HUES64 (cell line): Measurements from ENCODE around the gene CT47C1. TPM values are rescaled to one million over a fixed set of nuclear protein-coding genes. Genes with fewer than 3 reads are reported as not detected.
"Not testable (repeated sequence)": the region's sequence is repeated elsewhere in the genome, so short reads cannot be mapped to it uniquely, and the experiment has no call there.

Source experiments
- H3K27ac ChIP-seq: 2 replicates; pipeline ENCODE4 v1.7.0; 2013; ENCODE audit warnings: low read depth, low read length, inconsistent platforms
- H3K27me3 ChIP-seq: 2 replicates; pipeline ENCODE4 v1.6.1; 2013; ENCODE audit warnings: mild to moderate bottlenecking, low read length; ENCODE audit not compliant: insufficient read depth
- H3K36me3 ChIP-seq: 2 replicates; pipeline ENCODE4 v1.6.1; 2013; ENCODE audit warnings: mild to moderate bottlenecking, low read length; ENCODE audit not compliant: insufficient read depth
- H3K4me1 ChIP-seq: 2 replicates; pipeline ENCODE4 v1.6.1; 2013; ENCODE audit warnings: mild to moderate bottlenecking, low read length, moderate library complexity; ENCODE audit not compliant: insufficient read depth
- H3K4me3 ChIP-seq: 2 replicates; pipeline ENCODE4 v1.5.1; 2013; ENCODE audit warnings: mild to moderate bottlenecking, low read length, moderate library complexity
- H3K9ac ChIP-seq: 2 replicates; pipeline ENCODE4 v1.6.1; 2013; ENCODE audit warnings: mild to moderate bottlenecking, low read depth, low read length
- H3K9me3 ChIP-seq: 2 replicates; pipeline ENCODE4 v1.6.1; 2013; ENCODE audit warnings: low read depth, low read length; ENCODE audit not compliant: insufficient read depth
- WGBS: fragments of 150-250, 120-280 bp; methylation state at CpG from one replicate; pipeline ENCODE4 v1.1.7; 2013; ENCODE audit warnings: missing lambda C conversion rate; 5-methylcytosine and 5-hydroxymethylcytosine counted together
- polyA plus RNA-seq, 2 experiments: library from polyadenylated mRNA; stranded (reverse); fragments of 50-300 nt; gene quantifications; one replicate each; pipeline ENCODE4 v1.2.3, GENCODE V29; 2013

Gene CT47C1
- not detected for polyA plus RNA-seq (2013, experiment 1 of 2)
- not detected for polyA plus RNA-seq (2013, experiment 2 of 2)

GRCh38 chrX:119072744-119073143, at the start of gene CT47C1:
Gene CT47C1, plus strand, starts transcription at chrX:119072993. Its CDS starts 233 bp downstream, at chrX:119073226.
- no peak within 1 kb of the TSS for H3K9ac ChIP-seq
- H3K4me1 ChIP-seq, result no peaks in the 10 kb centered on the region
- no peak within 1 kb of the TSS for H3K27ac ChIP-seq
- no peaks in the 10 kb centered on the region for H3K36me3 ChIP-seq
- no peak within 1 kb of the TSS for H3K4me3 ChIP-seq
- 95% methylated on average over 6 of the region's 6 CpGs for WGBS
- H3K27me3 ChIP-seq, result no peaks in the 10 kb centered on the region; the same call in 1 of the 2 replicates
- H3K9me3 ChIP-seq, result no peaks in the 10 kb centered on the region

GRCh38 chrX:119025900-119026299, 46.9 kb upstream of the CT47C1 start:
- Histone ChIP-seq H3K9ac (no peak overlapping the region), H3K4me1 (no peaks in the 10 kb centered on the region), H3K27ac (no peak overlapping the region), H3K9me3 (no peaks in the 10 kb centered on the region), H3K27me3 (no peaks in the 10 kb centered on the region), H3K36me3 (no peaks in the 10 kb centered on the region), H3K4me3 (no peak overlapping the region)
- WGBS, result 94% methylated on average over 3 of the region's 5 CpGs

- H3K27ac ChIP-seq, H3K9ac ChIP-seq, H3K27me3 ChIP-seq, H3K9me3 ChIP-seq, H3K36me3 ChIP-seq, H3K4me3 ChIP-seq, H3K4me1 ChIP-seq: not testable (repeated sequence)
- 86% methylated on average over 2 of the region's 2 CpGs for WGBS
These were observed 46.4 kb upstream of the CT47C1 start for GRCh38 chrX:119026344-119026743.

GRCh38 chrX:119027960-119028732, 44.6 kb upstream of the CT47C1 start:
- not testable (repeated sequence) for H3K9me3 ChIP-seq, H3K4me1 ChIP-seq

GRCh38 chrX:119028733-119029330, 44.0 kb upstream of the CT47C1 start:
- no CpG with 5 or more reads among the region's 1 CpG for WGBS
- Histone ChIP-seq H3K27me3 (no peaks in the 10 kb centered on the region), H3K9me3 (no peaks in the 10 kb centered on the region), H3K9ac (no peak overlapping the region), H3K36me3 (no peaks in the 10 kb centered on the region), H3K27ac (no peak overlapping the region), H3K4me1 (no peaks in the 10 kb centered on the region), H3K4me3 (no peak overlapping the region)

More at GRCh38 chrX:119027960-119028732, 44.6 kb upstream of the CT47C1 start:
- H3K27me3 ChIP-seq, H3K4me3 ChIP-seq, H3K27ac ChIP-seq, H3K36me3 ChIP-seq, H3K9ac ChIP-seq: not testable (repeated sequence)
- 94% methylated on average over 27 of the region's 28 CpGs for WGBS

GRCh38 chrX:119029656-119030055, 43.1 kb upstream of the CT47C1 start:
- H3K4me1 ChIP-seq, H3K4me3 ChIP-seq, H3K9me3 ChIP-seq, H3K9ac ChIP-seq, H3K27ac ChIP-seq, H3K36me3 ChIP-seq, H3K27me3 ChIP-seq: not testable (repeated sequence)
- 95% methylated on average over 10 of the region's 10 CpGs for whole genome bisulfite sequencing

GRCh38 chrX:119030990-119031389, 41.8 kb upstream of the CT47C1 start:
- H3K27me3 ChIP-seq, result no peaks in the 10 kb centered on the region
- H3K4me1 ChIP-seq, result no peaks in the 10 kb centered on the region
- no peak overlapping the region for H3K27ac ChIP-seq
- H3K9me3 ChIP-seq, result 0 out of 2 replicates have a peak, but pooled peaks cover 2% of the 10 kb centered on the region
- H3K36me3 ChIP-seq, result no peaks in the 10 kb centered on the region
- no peak overlapping the region for H3K9ac ChIP-seq
- no peak overlapping the region for H3K4me3 ChIP-seq

- no peaks in the 10 kb centered on the region for H3K27me3 ChIP-seq
- H3K4me1 ChIP-seq, result no peaks in the 10 kb centered on the region
- H3K9me3 ChIP-seq, result 0 out of 2 replicates have a peak, but pooled peaks cover 2% of the 10 kb centered on the region
- H3K9ac ChIP-seq, result no peak overlapping the region
- H3K4me3 ChIP-seq, result no peak overlapping the region
- H3K36me3 ChIP-seq, result no peaks in the 10 kb centered on the region
- 93% methylated on average over 3 of the region's 4 CpGs for WGBS
- no peak overlapping the region for H3K27ac ChIP-seq
These were observed 36.4 kb upstream of the CT47C1 start for GRCh38 chrX:119036107-119037029.

GRCh38 chrX:119040432-119040831, 32.4 kb upstream of the CT47C1 start:
- no peaks in the 10 kb centered on the region for H3K36me3 ChIP-seq
- H3K9me3 ChIP-seq, result no peaks in the 10 kb centered on the region
- no peak overlapping the region for H3K9ac ChIP-seq
- H3K27me3 ChIP-seq, result no peaks in the 10 kb centered on the region
- no peak overlapping the region for H3K27ac ChIP-seq
- WGBS, result 69% methylated on average over 6 of the region's 6 CpGs
- H3K4me1 ChIP-seq, result no peaks in the 10 kb centered on the region
- H3K4me3 ChIP-seq, result no peak overlapping the region

GRCh38 chrX:119041175-119041574, 31.6 kb upstream of the CT47C1 start:
- Histone ChIP-seq H3K27ac (no peak overlapping the region), H3K9ac (no peak overlapping the region), H3K4me3 (no peak overlapping the region), H3K9me3 (no peaks in the 10 kb centered on the region), H3K4me1 (no peaks in the 10 kb centered on the region), H3K36me3 (no peaks in the 10 kb centered on the region), H3K27me3 (no peaks in the 10 kb centered on the region)
- WGBS, result 76% methylated on average over 2 of the region's 4 CpGs

- Histone ChIP-seq H3K4me3 (no peak overlapping the region), H3K4me1 (no peaks in the 10 kb centered on the region), H3K36me3 (no peaks in the 10 kb centered on the region), H3K27me3 (no peaks in the 10 kb centered on the region), H3K9me3 (no peaks in the 10 kb centered on the region), H3K9ac (no peak overlapping the region), H3K27ac (no peak overlapping the region)
- WGBS, result 94% methylated on average over 3 of the region's 3 CpGs
These were observed 30.8 kb upstream of the CT47C1 start for GRCh38 chrX:119042040-119042439.
